Measurements from ENCODE around the gene GRM4. TPM values are rescaled to one million over a fixed set of nuclear protein-coding genes. Genes with fewer than 3 reads are reported as not detected.

The GRM4 gene
- total and polyA plus RNA-seq, 8 donors, result 0.30 to 0.70 (median 0.43) TPM; not detected in 2

GRCh38 chr6:34030831-34031624 lies 114.9 kb downstream of the GRM4 start:
- Histone ChIP-seq H3K4me1 (no peaks in the 10 kb centered on the region), H3K27me3 (peaks cover 0 to 27% of the 10 kb centered on the region in 2 donors), H3K4me3 (no peak overlapping the region), H3K27ac (no peak overlapping the region), H3K36me3 (no peaks in the 10 kb centered on the region), H3K9me3 (no peaks in the 10 kb centered on the region)
- DNase-seq, result no peak
- intact Hi-C loops (cut with DNase I), result no loop called here
- TF ChIP-seq, protein P1, sequence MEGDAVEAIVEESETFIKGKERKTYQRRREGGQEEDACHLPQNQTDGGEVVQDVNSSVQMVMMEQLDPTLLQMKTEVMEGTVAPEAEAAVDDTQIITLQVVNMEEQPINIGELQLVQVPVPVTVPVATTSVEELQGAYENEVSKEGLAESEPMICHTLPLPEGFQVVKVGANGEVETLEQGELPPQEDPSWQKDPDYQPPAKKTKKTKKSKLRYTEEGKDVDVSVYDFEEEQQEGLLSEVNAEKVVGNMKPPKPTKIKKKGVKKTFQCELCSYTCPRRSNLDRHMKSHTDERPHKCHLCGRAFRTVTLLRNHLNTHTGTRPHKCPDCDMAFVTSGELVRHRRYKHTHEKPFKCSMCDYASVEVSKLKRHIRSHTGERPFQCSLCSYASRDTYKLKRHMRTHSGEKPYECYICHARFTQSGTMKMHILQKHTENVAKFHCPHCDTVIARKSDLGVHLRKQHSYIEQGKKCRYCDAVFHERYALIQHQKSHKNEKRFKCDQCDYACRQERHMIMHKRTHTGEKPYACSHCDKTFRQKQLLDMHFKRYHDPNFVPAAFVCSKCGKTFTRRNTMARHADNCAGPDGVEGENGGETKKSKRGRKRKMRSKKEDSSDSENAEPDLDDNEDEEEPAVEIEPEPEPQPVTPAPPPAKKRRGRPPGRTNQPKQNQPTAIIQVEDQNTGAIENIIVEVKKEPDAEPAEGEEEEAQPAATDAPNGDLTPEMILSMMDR (IDR thresholded peaks at IDR 0.05), result no peak
- no peak for ATAC-seq

GRCh38 chr6:34029489-34030280 lies 116.2 kb downstream of the GRM4 start:
- H3K4me1 ChIP-seq, result no peaks in the 10 kb centered on the region
- H3K27me3 ChIP-seq, result peaks cover 0 to 25% of the 10 kb centered on the region in 2 donors
- no peak for ATAC-seq
- no peaks in the 10 kb centered on the region for H3K36me3 ChIP-seq
- no peak overlapping the region for H3K4me3 ChIP-seq
- TF ChIP-seq, protein P1 (IDR thresholded peaks at IDR 0.05), result no peak
- no peak overlapping the region for H3K27ac ChIP-seq
- DNase-seq, result no peak
- no peaks in the 10 kb centered on the region for H3K9me3 ChIP-seq
- intact Hi-C loops (cut with DNase I), result loop anchor here in 1 of 2 donors (10.0 kb wide), 1 partner anchor 255 kb away; no protein-coding TSS in a partner anchor

DNA sequence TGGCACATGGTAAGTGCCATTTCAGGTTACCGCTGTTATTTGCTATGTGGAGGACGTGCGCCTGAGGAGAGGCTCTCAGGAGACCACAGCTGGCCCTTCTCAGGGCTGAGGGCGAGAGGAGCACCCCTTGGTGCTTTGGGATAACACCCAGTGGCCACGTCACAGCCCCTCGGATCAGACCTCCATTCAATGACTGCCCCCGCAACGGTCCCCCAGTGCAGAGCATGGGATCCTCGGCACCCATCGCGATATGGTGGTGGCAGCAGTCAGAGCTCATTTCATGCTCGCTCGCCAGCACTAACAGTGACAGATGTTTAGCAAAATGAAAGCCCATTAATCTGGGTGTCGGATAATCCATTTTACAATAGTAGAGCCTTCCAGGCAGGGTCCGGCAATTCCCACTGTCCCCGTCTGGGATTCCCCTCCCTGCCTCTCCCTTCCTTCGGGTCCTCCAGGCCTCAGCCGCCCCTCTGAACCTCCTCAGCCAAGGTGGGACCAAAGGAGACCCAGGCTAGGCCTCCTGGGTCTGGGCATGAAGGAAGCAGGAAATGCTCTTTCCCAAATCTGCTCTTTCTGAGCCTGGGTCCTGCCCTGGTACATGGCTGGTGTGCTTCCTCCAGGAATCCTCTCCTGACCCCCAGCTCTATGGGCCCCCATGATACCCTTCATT lies 117.1 kb downstream of the GRM4 start:
- no peaks in the 10 kb centered on the region for H3K9me3 ChIP-seq
- no peak for DNase-seq
- H3K36me3 ChIP-seq, result no peaks in the 10 kb centered on the region
- H3K4me1 ChIP-seq, result no peaks in the 10 kb centered on the region
- ATAC-seq, result no peak
- H3K4me3 ChIP-seq, result no peak overlapping the region
- no peak overlapping the region for H3K27ac ChIP-seq
- H3K27me3 ChIP-seq, result peaks cover 0 to 24% of the 10 kb centered on the region in 2 donors
- TF ChIP-seq, protein P1 (IDR thresholded peaks at IDR 0.05), result no peak
- intact Hi-C loops (cut with DNase I), result loop anchor here in 1 of 2 donors (10.0 kb wide), 1 partner anchor 254 kb away; no protein-coding TSS in a partner anchor

DNA sequence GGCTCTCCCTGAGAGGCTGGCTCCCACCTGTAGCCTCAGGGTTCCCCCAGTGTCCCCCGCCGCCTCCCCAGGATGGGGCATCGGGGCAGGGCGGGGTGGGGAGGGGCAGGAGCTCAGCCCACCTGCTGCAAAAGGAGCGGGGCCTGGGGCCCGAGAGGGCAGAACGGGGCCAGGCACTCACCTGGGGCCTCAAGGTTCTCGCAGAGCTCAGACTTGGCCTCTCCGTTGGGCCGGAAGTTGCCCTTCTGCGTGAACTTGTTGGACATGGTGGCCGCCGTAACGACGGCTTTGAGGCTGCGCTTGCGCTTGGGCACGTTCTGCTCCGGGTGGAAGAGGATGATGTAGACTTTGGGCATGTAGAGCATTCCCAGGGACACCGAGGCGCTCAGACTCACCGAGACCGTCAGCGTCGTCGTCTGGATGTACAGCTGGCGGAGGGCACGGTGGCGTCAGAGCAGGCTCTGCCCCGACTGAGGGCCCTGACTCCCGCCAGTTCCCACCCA lies 117.9 kb downstream of the GRM4 start:
- H3K36me3 ChIP-seq, result no peaks in the 10 kb centered on the region
- H3K4me3 ChIP-seq, result no peak overlapping the region
- H3K27me3 ChIP-seq, result peaks cover 0 to 29% of the 10 kb centered on the region in 2 donors
- intact Hi-C loops (cut with DNase I), result loop anchor here in 1 of 2 donors (10.0 kb wide), 1 partner anchor 253 kb away; no protein-coding TSS in a partner anchor
- H3K4me1 ChIP-seq, result no peaks in the 10 kb centered on the region
- TF ChIP-seq, protein P1 (IDR thresholded peaks at IDR 0.05), result peak in 1 of 2 donors; percentile 33
- ATAC-seq (no peak), DNase-seq (no peak)
- no peak overlapping the region for H3K27ac ChIP-seq
- H3K9me3 ChIP-seq, result no peaks in the 10 kb centered on the region
